Tibial artery (tissue), 4 donors: ENCODE results near the gene PTH1R.

Source experiments
- DNase-seq, 2 donors: peaks; one replicate each; pipeline ENCODE4 v3.0.0-alpha.2; 2019
- H3K27ac ChIP-seq, 2 donors: fragments of 200-600 bp; sonication (generic) in 1 of 2; 1 replicate in 1 of 2; 2 replicates in 1 of 2; pipeline ENCODE4 v1.5.1; 2018 to 2019; ENCODE audit warnings: mild to moderate bottlenecking in 1 of 2
- H3K27me3 ChIP-seq, 2 donors: fragments of 200-600 bp; sonication (generic) in 1 of 2; one replicate each; pipeline versions ENCODE4 v1.5.1 to v1.6.0; 2016 to 2019
- H3K36me3 ChIP-seq, 3 donors: fragments of 200-600 bp; sonication (generic) in 2 of 3; one replicate each; pipeline ENCODE4 v1.5.1; 2016 to 2019; ENCODE audit warnings: mild to moderate bottlenecking in 2 of 3
- H3K4me1 ChIP-seq, 4 donors: fragments of 200-600 bp; sonication (generic) in 2 of 4; 1 replicate in 3 of 4; 2 replicates in 1 of 4; pipeline ENCODE4 v1.5.1; 2016 to 2019
- H3K4me3 ChIP-seq, 2 donors: fragments of 200-600 bp; sonication (generic) in 1 of 2; 1 replicate in 1 of 2; 2 replicates in 1 of 2; pipeline ENCODE4 v1.5.1; 2018 to 2019; ENCODE audit warnings: mild to moderate bottlenecking in 2 of 2
- H3K9me3 ChIP-seq, 3 donors: fragments of 200-600 bp; sonication (generic) in 1 of 3; one replicate each; pipeline ENCODE4 v1.5.1; 2016 to 2019
- intact Hi-C: fragments of 100-400 bp; cut with DNase I; formaldehyde crosslinking; loops from one replicate; pipeline ENCODE4 v1.15.0; 2023; ENCODE audit warnings: low total_unique reads
- TF ChIP-seq, protein P1 (sequence below), 2 experiments: fragments of 200-600 bp in 1 of 2; fragments of 450-650 bp in 1 of 2; IDR thresholded peaks; one replicate each; pipeline ENCODE4 v1.5.1; 2017 to 2019; ENCODE audit warnings: antibody characterized with exemption in 2 of 2, mild to moderate bottlenecking in 1 of 2, moderate library complexity in 1 of 2

Gene PTH1R

DNA sequence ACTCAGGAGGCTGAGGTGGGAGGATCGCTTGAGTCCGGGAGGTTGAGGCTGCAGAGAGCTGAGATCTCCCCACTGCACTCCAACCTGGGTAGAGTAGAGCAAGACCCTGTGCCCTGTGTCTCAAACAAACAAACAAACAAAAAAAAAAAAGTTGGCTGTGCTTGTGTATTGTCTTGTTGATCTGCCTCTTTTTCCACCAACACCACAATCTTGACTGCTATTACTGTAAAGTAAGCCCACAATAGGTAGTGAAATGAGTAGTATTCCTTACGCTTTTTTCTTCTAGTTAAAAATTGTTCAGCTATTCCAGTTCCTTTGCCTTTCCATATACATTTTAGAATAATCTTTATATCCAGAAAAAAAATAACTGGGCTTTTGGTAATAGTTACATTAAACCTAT is 35.5 kb downstream of the PTH1R start:
- peak in 1 of 2 donors; percentile 10 for DNase-seq
- Histone ChIP-seq H3K4me3 (no peak overlapping the region), H3K4me1 (peaks cover 6 to 26% (median 19%) of the 10 kb centered on the region in 4 donors), H3K27ac (no peak overlapping the region), H3K36me3 (peaks cover 9 to 14% (median 9%) of the 10 kb centered on the region in 3 donors), H3K9me3 (no peaks in the 10 kb centered on the region), H3K27me3 (no peaks in the 10 kb centered on the region)
- TF ChIP-seq, protein P1, sequence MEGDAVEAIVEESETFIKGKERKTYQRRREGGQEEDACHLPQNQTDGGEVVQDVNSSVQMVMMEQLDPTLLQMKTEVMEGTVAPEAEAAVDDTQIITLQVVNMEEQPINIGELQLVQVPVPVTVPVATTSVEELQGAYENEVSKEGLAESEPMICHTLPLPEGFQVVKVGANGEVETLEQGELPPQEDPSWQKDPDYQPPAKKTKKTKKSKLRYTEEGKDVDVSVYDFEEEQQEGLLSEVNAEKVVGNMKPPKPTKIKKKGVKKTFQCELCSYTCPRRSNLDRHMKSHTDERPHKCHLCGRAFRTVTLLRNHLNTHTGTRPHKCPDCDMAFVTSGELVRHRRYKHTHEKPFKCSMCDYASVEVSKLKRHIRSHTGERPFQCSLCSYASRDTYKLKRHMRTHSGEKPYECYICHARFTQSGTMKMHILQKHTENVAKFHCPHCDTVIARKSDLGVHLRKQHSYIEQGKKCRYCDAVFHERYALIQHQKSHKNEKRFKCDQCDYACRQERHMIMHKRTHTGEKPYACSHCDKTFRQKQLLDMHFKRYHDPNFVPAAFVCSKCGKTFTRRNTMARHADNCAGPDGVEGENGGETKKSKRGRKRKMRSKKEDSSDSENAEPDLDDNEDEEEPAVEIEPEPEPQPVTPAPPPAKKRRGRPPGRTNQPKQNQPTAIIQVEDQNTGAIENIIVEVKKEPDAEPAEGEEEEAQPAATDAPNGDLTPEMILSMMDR (IDR thresholded peaks at IDR 0.05): no peak
- intact Hi-C loops: no loop called here

DNA sequence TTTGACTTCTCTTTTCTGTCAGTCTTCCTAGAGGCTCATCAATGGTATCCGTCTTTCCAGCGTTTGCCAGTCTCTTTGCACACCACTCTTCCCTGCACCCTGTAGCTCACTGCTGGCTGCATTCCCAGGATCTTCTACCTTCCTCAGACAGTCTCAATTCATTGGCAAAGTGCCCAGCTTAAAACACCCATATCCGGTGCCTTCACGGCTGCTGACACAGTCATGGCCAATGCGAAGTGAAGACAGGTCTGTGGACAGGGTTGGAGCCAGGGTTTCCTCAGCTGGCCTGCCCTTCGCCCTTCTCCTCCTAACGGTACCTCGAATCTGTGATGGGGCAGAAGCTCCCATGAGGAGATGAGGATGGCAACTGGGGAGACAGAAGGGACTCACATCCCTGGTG is 36.1 kb downstream of the PTH1R start:
- H3K9me3 ChIP-seq: no peaks in the 10 kb centered on the region
- no peak overlapping the region for H3K27ac ChIP-seq
- intact Hi-C loops: no loop called here
- TF ChIP-seq, protein P1 (IDR thresholded peaks at IDR 0.05): no peak
- no peak overlapping the region for H3K4me3 ChIP-seq
- peak; percentile 17 to 64 for DNase-seq
- no peaks in the 10 kb centered on the region for H3K27me3 ChIP-seq
- peaks cover 6 to 19% (median 13%) of the 10 kb centered on the region in 4 donors for H3K4me1 ChIP-seq
- peaks cover 14 to 20% (median 16%) of the 10 kb centered on the region in 3 donors for H3K36me3 ChIP-seq

DNA sequence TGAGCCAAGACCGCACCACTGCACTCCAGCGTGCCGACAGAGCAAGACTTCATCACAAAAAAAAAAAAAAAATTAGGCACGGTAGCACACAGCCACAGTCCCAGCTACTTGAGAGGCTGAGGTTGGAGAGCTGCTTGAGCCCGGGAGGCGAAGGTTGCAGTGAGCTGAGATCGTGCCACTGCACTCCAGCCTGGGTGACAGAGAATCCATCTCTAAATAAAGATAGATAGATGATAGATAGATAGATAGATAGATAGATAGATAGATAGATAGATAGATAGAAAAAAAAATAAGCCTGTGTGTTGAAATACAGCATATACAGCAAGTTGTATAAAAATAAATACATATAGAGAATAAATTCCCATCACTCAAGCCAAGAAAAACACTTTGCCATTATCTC is 37.3 kb downstream of the PTH1R start:
- peaks cover 20 to 32% (median 28%) of the 10 kb centered on the region in 3 donors for H3K36me3 ChIP-seq
- intact Hi-C loops: no loop called here
- peaks cover 0 to 7% (median under 1%) of the 10 kb centered on the region in 4 donors for H3K4me1 ChIP-seq
- no peaks in the 10 kb centered on the region for H3K27me3 ChIP-seq
- H3K9me3 ChIP-seq: no peaks in the 10 kb centered on the region
- TF ChIP-seq, protein P1 (IDR thresholded peaks at IDR 0.05): no peak
- no peak overlapping the region for H3K27ac ChIP-seq
- no peak for DNase-seq
- no peak overlapping the region for H3K4me3 ChIP-seq

DNA sequence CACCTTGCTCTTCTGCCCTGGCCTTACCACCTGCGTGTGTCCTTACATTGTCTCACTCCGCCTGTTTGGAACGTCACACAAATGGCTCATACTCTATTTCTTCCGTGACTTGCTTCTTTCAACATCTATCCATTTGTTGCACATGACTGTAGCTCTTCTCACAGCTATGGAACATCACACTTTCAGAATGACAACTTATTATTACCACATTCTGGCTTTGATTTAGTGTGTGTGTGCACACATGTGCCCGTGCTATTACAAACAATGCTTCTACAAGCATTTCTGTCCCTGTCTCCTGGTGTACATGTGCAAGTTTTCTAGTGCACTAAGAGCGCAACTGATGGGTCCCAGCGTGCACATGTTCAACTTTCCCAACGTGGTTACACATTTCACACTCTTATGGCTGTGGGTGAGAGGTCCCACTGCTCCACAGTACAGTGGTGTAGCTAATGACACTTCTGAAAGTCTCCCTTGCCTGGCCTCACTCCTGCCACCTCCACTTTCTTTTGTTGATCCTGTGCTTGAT is 37.8 kb downstream of the PTH1R start:
- TF ChIP-seq, protein P1 (IDR thresholded peaks at IDR 0.05): no peak
- peaks cover 0 to 3% (median 0%) of the 10 kb centered on the region in 4 donors for H3K4me1 ChIP-seq
- H3K4me3 ChIP-seq: no peak overlapping the region
- DNase-seq: peak in 1 of 2 donors; percentile 7
- no peak overlapping the region for H3K27ac ChIP-seq
- intact Hi-C loops: no loop called here
- H3K27me3 ChIP-seq: no peaks in the 10 kb centered on the region
- H3K36me3 ChIP-seq: peaks cover 23 to 38% (median 33%) of the 10 kb centered on the region in 3 donors
- H3K9me3 ChIP-seq: no peaks in the 10 kb centered on the region

DNA sequence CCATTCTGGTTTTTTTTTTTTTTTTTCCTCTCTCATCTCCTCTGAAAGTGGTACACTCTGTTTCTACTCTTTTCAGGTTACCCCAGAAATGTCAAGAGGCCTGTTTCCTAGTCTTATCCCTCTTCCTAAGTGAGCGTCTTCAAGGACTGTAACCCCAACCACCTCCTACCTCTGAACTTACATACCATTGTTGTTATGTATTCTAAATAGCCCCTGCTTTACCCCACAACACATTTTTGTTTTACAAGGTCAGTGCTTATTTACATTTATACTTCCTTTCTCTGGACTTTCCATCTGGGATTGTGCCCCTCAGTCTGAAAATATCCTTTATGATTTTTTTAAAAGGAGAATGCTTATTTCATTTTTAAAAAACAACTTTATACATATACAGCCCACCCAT is 38.8 kb downstream of the PTH1R start:
- H3K4me3 ChIP-seq: no peak overlapping the region
- H3K27ac ChIP-seq: no peak overlapping the region
- no peak for DNase-seq
- peaks cover 33 to 47% (median 42%) of the 10 kb centered on the region in 3 donors for H3K36me3 ChIP-seq
- H3K9me3 ChIP-seq: no peaks in the 10 kb centered on the region
- H3K27me3 ChIP-seq: no peaks in the 10 kb centered on the region
- TF ChIP-seq, protein P1 (IDR thresholded peaks at IDR 0.05): no peak
- peaks cover 0 to 3% (median 0%) of the 10 kb centered on the region in 4 donors for H3K4me1 ChIP-seq
- intact Hi-C loops: no loop called here
